Erythroblast (primary cell): Measurements from ENCODE around the gene PSIP1.

Experiments used
- GATA1 ChIP-seq: IDR thresholded peaks from 2 replicates; pipeline ENCODE4 v1.6.1; 2011; ENCODE audit warnings: low read depth, mild to moderate bottlenecking, control low read depth, low read length, moderate library complexity
- POLR2A ChIP-seq: IDR thresholded peaks from 2 replicates; pipeline ENCODE4 v1.6.1; 2011; ENCODE audit warnings: mild to moderate bottlenecking, low read length

DNA sequence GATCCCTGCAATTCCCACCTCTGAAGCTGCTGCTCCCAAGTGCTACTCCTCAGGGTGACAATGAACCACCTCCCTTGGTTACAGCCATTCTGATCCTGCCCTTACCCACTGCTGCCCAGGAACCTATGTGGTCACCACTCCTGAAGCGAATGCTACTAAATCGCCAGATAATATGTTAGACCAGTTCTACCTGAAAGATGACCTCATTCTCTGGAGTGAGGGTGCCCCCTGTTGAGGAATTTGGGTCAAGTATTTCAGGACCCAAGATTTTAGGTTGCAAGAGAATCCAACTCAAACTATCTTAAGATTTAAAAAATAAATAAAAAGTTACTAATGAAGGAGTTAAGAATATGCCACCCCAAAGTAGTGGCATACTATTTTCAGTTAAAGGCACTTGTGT is 93.9 kb downstream of the PSIP1 start:
- TF ChIP-seq POLR2A (no peak), GATA1 (no peak)
